Caco-2 (cell line): ENCODE data around the gene PRCD. TPM values are rescaled to one million over a fixed set of nuclear protein-coding genes. Genes with fewer than 3 reads are reported as not detected.
"Not testable (repeated sequence)": the region's sequence is repeated elsewhere in the genome, so short reads cannot be mapped to it uniquely, and the experiment has no call there.

Experiments used
- BruUV-seq: library from RNA; stranded (reverse); fragments of 400-500 nt; replicated peaks from 2 replicates; lab custom pipeline; 2021; lab: Mats Ljungman, UMichigan
- CTCF ChIA-PET: fragments of 300-600 bp; sonication (Branson Sonifier 250); formaldehyde crosslinking; loops from one replicate; lab custom pipeline; 2022; ENCODE audit warnings: antibody characterized with exemption; lab: Charles Lee
- POLR2A ChIA-PET: fragments of 300-600 bp; sonication (Branson Sonifier 250); formaldehyde crosslinking; loops from one replicate; lab custom pipeline; 2022; ENCODE audit warnings: antibody characterized with exemption; lab: Charles Lee
- DNase-seq, 2 experiments: peaks; one replicate each; pipeline versions ENCODE4 v3.0.0 to v3.0.0-alpha.2; 2020 to 2022
- H3K27me3 ChIP-seq: replicated peaks from 2 replicates; pipeline ENCODE4 v1.6.0; 2011; ENCODE audit warnings: low read length; ENCODE audit not compliant: control insufficient read depth, insufficient read depth
- H3K36me3 ChIP-seq: 2 replicates; pipeline ENCODE4 v1.5.1; 2011; ENCODE audit warnings: low read length; ENCODE audit not compliant: control insufficient read depth, insufficient read depth
- H3K4me1 ChIP-seq: fragments of 250-450 bp; sonication (Bioruptor Pico); 2 replicates; pipeline ENCODE4 v1.5.1; 2020; ENCODE audit warnings: mild to moderate bottlenecking
- H3K4me3 ChIP-seq: 2 replicates; pipeline ENCODE4 v1.5.1; 2011; ENCODE audit warnings: low read depth, mild to moderate bottlenecking, control low read depth, low read length
- H3K9me3 ChIP-seq: fragments of 250-450 bp; sonication (Bioruptor Pico); 2 replicates; pipeline ENCODE4 v1.5.1; 2020; ENCODE audit warnings: mild to moderate bottlenecking, moderate library complexity
- H3K27ac Mint-ChIP-seq: one replicate; pipeline ENCODE4 v1.8.0; 2022; ENCODE audit warnings: mixed read lengths; ENCODE audit not compliant: unreplicated experiment
- H3K27me3 Mint-ChIP-seq: one replicate; pipeline ENCODE4 v1.8.0; 2022; ENCODE audit warnings: mixed read lengths; ENCODE audit not compliant: insufficient read depth, unreplicated experiment
- H3K36me3 Mint-ChIP-seq: one replicate; pipeline ENCODE4 v1.8.0; 2022; ENCODE audit warnings: mild to moderate bottlenecking, mixed read lengths; ENCODE audit not compliant: insufficient read depth, unreplicated experiment
- H3K4me1 Mint-ChIP-seq: one replicate; pipeline ENCODE4 v1.8.0; 2022; ENCODE audit warnings: low read depth, mixed read lengths; ENCODE audit not compliant: unreplicated experiment
- H3K4me3 Mint-ChIP-seq: one replicate; pipeline ENCODE4 v1.8.0; 2022; ENCODE audit warnings: mild to moderate bottlenecking, moderate library complexity, mixed read lengths; ENCODE audit not compliant: unreplicated experiment
- H3K9me3 Mint-ChIP-seq: one replicate; pipeline ENCODE4 v1.8.0; 2022; ENCODE audit warnings: mixed read lengths; ENCODE audit not compliant: unreplicated experiment
- intact Hi-C: fragments of 100-400 bp; cut with micrococcal nuclease; formaldehyde crosslinking; loops from one replicate; pipeline ENCODE4 v1.10.0; 2022; ENCODE audit not compliant: unreplicated experiment
- total RNA-seq: library from RNA; stranded (reverse); gene quantifications from 2 replicates; pipeline ENCODE4 v1.2.3, GENCODE V29; 2022
- TF ChIP-seq, protein P1 (sequence below), 2 experiments: fragments of 200-600 bp in 1 of 2; IDR thresholded peaks; 1 replicate in 1 of 2; 2 replicates in 1 of 2; pipeline versions ENCODE4 v1.5.1 to v1.8.0; 2011 to 2022; ENCODE audit warnings: antibody characterized with exemption in 1 of 2, control low read depth in 1 of 2, inconsistent platforms in 1 of 2, low read depth in 1 of 2, low read length in 1 of 2, mild to moderate bottlenecking in 1 of 2, moderate library complexity in 1 of 2; ENCODE audit not compliant: insufficient read depth in 1 of 2, severe bottlenecking in 1 of 2, unreplicated experiment in 1 of 2

The PRCD gene
- total RNA-seq, 1 experiment from 2014 or later = not detected

DNA sequence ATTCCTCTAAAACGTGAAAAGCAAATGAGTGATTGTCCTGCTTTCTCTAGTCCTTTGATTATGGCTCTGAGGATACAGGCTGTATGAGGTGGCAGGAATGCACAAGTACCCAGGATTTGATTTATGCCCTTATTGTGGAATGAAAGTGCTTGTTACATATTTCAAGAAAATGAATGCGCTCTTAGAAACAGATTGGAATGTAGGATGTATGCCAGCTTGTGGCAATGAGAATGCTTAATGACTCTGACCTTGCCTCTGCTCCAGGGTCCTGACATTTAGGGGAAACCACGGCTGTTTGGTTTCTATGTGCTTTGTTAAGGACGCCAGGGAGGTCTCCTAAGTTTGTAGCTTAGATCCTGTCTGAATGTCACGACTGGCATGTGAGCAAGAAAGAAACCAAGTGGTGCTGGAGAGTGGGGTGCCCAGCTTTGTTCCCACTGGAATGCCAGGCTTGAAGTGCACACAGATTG lies 22.0 kb downstream of the PRCD start:
- H3K9me3 Mint-ChIP-seq = no peaks in the 10 kb centered on the region
- no peak overlapping the region for H3K27ac Mint-ChIP-seq
- no TSS peak for BruUV-seq
- CTCF ChIA-PET = no interaction called here
- H3K4me3 Mint-ChIP-seq = no peak overlapping the region
- no peaks in the 10 kb centered on the region for H3K27me3 Mint-ChIP-seq
- no peak overlapping the region for H3K4me3 ChIP-seq
- TF ChIP-seq, protein P1, sequence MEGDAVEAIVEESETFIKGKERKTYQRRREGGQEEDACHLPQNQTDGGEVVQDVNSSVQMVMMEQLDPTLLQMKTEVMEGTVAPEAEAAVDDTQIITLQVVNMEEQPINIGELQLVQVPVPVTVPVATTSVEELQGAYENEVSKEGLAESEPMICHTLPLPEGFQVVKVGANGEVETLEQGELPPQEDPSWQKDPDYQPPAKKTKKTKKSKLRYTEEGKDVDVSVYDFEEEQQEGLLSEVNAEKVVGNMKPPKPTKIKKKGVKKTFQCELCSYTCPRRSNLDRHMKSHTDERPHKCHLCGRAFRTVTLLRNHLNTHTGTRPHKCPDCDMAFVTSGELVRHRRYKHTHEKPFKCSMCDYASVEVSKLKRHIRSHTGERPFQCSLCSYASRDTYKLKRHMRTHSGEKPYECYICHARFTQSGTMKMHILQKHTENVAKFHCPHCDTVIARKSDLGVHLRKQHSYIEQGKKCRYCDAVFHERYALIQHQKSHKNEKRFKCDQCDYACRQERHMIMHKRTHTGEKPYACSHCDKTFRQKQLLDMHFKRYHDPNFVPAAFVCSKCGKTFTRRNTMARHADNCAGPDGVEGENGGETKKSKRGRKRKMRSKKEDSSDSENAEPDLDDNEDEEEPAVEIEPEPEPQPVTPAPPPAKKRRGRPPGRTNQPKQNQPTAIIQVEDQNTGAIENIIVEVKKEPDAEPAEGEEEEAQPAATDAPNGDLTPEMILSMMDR (IDR thresholded peaks at IDR 0.05; ENCODE audit: insufficient read depth in 1 of 2, low read depth in 1 of 2, low read length in 1 of 2, severe bottlenecking in 1 of 2, unreplicated experiment in 1 of 2) = no peak
- no peaks in the 10 kb centered on the region for H3K27me3 ChIP-seq
- H3K4me1 Mint-ChIP-seq = peaks cover 14% of the 10 kb centered on the region
- H3K36me3 Mint-ChIP-seq = peaks cover 96% of the 10 kb centered on the region
- intact Hi-C loops = no loop called here
- peaks cover 18% of the 10 kb centered on the region for H3K4me1 ChIP-seq
- POLR2A ChIA-PET = interaction anchor here (0.7 kb wide), 1 partner anchor 50 kb away, joined by 9 read pairs; no protein-coding TSS in a partner anchor
- no peak for DNase-seq
- peaks cover 8% of the 10 kb centered on the region for H3K36me3 ChIP-seq
- no peaks in the 10 kb centered on the region for H3K9me3 ChIP-seq

DNA sequence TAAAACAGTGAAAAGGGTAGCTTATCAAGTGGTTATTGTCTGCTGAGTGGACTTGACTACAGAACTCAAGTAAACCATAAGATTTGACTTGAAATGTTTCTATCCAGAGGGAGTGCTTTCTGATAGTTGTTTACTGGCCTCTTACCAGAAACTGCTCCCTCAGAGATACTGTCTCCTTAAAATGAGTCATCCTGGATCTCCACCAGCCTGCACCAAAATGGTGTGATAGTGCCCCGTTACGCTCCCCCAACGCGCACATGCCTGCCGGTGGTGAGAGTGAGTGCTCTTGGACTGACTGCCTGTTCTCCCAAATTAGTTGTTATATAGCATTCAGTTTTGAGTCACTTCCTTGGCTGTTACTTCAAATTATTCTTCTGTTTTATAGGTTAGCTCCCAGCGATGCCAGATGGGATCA lies 22.9 kb downstream of the PRCD start:
- ChIA-PET CTCF (interaction anchor here (0.6 kb wide), 1 partner anchor 26 kb away, joined by 3 read pairs; no protein-coding TSS in a partner anchor), POLR2A (no interaction called here)
- no peak overlapping the region for H3K4me3 Mint-ChIP-seq
- Histone ChIP-seq H3K4me3 (no peak overlapping the region), H3K36me3 (peaks cover 8% of the 10 kb centered on the region), H3K27me3 (no peaks in the 10 kb centered on the region), H3K9me3 (no peaks in the 10 kb centered on the region), H3K4me1 (peaks cover 18% of the 10 kb centered on the region)
- TF ChIP-seq, protein P1 (IDR thresholded peaks at IDR 0.05; ENCODE audit: insufficient read depth in 1 of 2, low read depth in 1 of 2, low read length in 1 of 2, severe bottlenecking in 1 of 2, unreplicated experiment in 1 of 2) = no peak
- H3K36me3 Mint-ChIP-seq = peaks cover 98% of the 10 kb centered on the region
- no peak for DNase-seq
- BruUV-seq = no TSS peak
- peaks cover 19% of the 10 kb centered on the region for H3K4me1 Mint-ChIP-seq
- no peaks in the 10 kb centered on the region for H3K9me3 Mint-ChIP-seq
- intact Hi-C loops = no loop called here
- no peaks in the 10 kb centered on the region for H3K27me3 Mint-ChIP-seq
- H3K27ac Mint-ChIP-seq = no peak overlapping the region

DNA sequence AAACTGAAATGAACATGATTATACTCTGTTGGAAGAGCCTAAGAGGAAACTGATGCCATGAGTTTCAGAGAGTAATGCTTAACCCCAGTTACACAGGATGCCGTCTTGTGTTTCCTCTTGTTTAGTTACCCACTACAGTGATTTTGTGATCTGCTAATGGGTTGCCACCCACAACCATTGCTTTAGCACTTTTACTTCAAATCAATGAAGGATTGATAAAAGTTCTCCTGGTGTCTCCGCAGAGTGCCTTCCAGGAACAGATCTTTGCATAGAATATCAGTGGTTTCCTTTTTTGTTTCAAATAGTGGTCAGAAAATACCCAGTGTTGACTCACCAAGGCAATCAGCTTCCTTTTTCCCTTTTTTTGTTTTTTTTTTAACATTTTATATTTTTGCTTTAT lies 23.5 kb downstream of the PRCD start:
- H3K27ac Mint-ChIP-seq, H3K4me3 Mint-ChIP-seq, H3K9me3 Mint-ChIP-seq, BruUV-seq, CTCF ChIA-PET, H3K27me3 Mint-ChIP-seq, H3K27me3 ChIP-seq, H3K9me3 ChIP-seq, POLR2A ChIA-PET, H3K4me3 ChIP-seq, intact Hi-C loops, H3K36me3 ChIP-seq, DNase-seq: not testable (repeated sequence)
- H3K4me1 Mint-ChIP-seq = peaks cover 19% of the 10 kb centered on the region
- H3K36me3 Mint-ChIP-seq = peaks cover 98% of the 10 kb centered on the region
- H3K4me1 ChIP-seq = peaks cover 18% of the 10 kb centered on the region

DNA sequence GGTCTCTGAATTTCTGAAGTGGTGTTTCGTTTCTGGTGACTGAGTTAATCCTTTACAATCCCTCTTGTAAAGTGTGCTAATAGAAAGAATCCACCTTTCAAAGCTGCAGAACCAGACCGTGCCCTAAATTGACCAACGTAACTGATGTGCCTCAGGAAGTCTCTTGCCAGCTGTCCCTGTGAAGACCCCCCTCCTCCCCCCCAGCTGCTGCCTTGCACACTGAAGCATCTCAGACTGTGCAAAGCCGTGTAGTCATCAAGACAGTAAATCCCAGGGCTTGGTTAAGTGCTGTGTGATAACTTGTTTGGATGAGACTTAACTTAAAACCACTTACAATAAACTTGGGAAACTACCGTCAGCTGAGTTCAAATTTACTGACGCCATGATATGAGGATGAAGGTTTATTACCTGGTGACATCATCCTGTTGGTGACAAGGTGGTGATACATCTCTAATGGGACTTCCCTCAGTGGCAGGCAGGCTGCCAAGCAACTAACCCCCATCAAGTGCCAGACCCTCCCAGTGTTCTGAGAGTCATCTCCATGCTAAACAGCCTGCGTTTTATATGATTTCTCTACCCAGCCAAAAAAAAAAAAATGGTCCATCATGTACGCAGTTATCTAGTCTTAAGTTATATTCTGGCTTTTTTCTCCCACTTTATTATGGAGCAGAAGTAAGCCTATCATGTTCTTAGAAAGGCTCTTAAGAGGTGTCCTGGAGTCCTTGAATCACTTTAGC lies 25.3 kb downstream of the PRCD start:
- CTCF ChIA-PET = interaction anchor here (2.9 kb wide), 1 partner anchor 59 kb away, joined by 10 read pairs; no protein-coding TSS in a partner anchor
- POLR2A ChIA-PET, intact Hi-C loops: not testable (repeated sequence)

More for the DNA sequence above, 25.3 kb downstream of the PRCD start:
- H3K27ac Mint-ChIP-seq, H3K9me3 ChIP-seq, H3K36me3 ChIP-seq, DNase-seq, H3K27me3 Mint-ChIP-seq, H3K27me3 ChIP-seq, BruUV-seq, H3K9me3 Mint-ChIP-seq, H3K4me3 Mint-ChIP-seq, H3K4me3 ChIP-seq, H3K4me1 ChIP-seq: not testable (repeated sequence)
- Mint-ChIP-seq H3K36me3 (peaks cover 96% of the 10 kb centered on the region), H3K4me1 (peaks cover 15% of the 10 kb centered on the region)
